GM18505 (cell line): ENCODE results near the gene TAS1R2.

Experiments used
- ATAC-seq: cut with Tn5 transposase; IDR thresholded peaks from one replicate; pipeline ENCODE4 v1.9.1; 2021; ENCODE audit not compliant: unreplicated experiment
- POLR2A ChIP-seq: IDR thresholded peaks from 4 replicates; pipeline ENCODE4 v1.6.1; 2011; ENCODE audit warnings: borderline replicate concordance; ENCODE audit not compliant: insufficient read depth, insufficient read length; ENCODE audit errors: extremely low read depth

The TAS1R2 gene

GRCh38 chr1:18831656-18832055, 27.8 kb downstream of the TAS1R2 start:
- ATAC-seq: no peak
- TF ChIP-seq POLR2A: no peak

DNA sequence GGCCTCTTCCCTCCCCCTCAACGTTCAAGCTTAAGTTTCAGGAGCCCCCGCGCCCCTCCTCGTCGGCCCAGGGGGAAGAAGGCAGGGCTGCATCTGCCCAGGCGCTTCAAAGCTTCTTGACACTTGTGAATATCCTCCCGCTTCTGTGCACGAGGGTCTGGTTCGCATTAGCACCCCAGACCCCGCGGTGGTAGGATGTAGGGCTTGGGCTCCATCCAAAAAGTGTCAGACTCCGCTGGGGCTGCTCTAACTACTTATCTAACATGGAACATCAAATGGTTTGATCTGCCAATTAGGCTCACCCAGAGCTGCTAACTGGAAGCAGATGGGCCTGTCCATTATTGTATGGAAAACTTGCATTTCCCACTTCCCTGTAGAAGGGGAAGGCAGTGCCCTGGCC, 28.9 kb downstream of the TAS1R2 start:
- TF ChIP-seq POLR2A: no peak
- ATAC-seq: no peak

- ATAC-seq: no peak
- no peak for TF ChIP-seq POLR2A
Measured at GRCh38 chr1:18829671-18830070, 29.8 kb downstream of the TAS1R2 start.

DNA sequence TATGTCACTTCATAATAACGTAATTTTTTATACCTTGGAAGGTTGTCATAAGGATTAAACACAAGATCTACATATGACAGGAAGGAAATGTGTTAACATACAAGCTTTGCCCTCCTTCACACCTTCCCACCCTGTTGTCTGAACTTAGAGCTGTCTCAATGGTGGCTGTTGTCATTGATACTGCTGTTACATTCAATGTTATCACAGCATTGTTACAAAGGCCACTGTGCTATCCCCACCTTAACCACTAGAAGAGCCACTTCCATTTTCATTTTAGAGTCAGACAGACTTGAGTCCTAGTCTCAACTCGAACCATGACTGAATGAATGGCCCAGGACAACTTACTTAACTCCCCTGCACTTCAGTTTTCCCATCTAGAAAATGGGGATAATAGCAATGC, 31.2 kb downstream of the TAS1R2 start:
- no peak for TF ChIP-seq POLR2A
- no peak for ATAC-seq

GRCh38 chr1:18823438-18823837, 36.0 kb downstream of the TAS1R2 start:
- no peak for TF ChIP-seq POLR2A

GRCh38 chr1:18820791-18821641, 38.4 kb downstream of the TAS1R2 start:
- ATAC-seq: no peak

More at GRCh38 chr1:18823438-18823837, 36.0 kb downstream of the TAS1R2 start:
- ATAC-seq: no peak

DNA sequence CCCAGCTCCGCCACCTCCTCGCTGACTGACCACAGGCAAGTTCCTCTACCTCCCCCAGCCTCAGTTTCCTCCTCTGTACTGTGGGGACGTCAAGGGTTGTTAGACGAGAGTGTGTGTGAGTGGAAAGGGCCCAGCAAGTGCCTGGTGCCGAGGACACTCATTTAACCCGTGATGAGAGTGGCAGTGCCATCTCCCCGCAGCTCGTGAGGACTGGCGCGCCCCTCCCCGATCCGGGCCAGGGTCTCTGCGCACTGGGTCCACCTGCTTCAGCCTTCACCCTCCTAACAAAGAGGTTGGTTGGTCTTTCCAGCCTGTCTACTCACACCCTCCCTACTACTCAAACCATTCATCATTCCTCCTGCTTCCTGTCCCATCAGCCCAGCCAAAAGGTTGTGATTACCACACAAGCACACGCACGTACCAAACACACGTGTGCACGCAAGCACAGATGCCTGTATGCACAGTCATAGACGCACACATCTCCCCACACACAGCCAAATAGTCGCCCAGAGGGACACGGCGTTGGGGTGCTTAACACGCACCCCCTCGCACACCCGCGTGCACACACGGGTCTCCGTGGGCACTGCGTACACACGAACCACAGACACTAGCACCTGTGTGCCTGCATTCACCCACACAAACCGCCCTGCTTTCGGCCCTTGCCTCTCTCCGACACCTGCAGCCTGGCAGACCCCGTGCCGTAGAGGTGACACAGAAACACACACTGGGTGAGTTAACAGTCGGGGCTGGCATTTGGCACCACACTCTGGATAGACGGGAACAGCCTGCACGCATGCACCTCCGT, 39.3 kb downstream of the TAS1R2 start:
- ATAC-seq: no peak
- no peak for TF ChIP-seq POLR2A

More at GRCh38 chr1:18820791-18821641, 38.4 kb downstream of the TAS1R2 start:
- TF ChIP-seq POLR2A: no peak

DNA sequence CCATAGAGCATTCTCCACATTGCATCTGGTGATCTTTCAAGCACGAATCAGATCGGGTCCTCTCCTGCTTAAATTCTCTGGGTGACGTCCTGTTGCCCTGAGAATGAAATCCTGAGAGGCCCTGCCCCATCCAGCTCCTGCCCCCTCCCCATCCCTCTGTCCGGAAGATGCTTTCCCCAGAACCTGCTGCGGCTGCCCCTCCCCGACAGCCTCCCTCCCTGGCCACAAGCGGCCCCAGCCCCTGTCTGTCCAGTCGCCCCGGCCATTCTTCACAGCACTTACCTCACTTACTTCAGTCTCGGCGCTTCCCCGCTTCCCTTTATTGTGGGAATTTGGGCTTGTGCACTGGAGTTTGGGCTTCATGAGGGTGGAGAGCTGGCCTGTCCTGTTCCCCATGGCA, 40.3 kb downstream of the TAS1R2 start:
- ATAC-seq: no peak
- no peak for TF ChIP-seq POLR2A

DNA sequence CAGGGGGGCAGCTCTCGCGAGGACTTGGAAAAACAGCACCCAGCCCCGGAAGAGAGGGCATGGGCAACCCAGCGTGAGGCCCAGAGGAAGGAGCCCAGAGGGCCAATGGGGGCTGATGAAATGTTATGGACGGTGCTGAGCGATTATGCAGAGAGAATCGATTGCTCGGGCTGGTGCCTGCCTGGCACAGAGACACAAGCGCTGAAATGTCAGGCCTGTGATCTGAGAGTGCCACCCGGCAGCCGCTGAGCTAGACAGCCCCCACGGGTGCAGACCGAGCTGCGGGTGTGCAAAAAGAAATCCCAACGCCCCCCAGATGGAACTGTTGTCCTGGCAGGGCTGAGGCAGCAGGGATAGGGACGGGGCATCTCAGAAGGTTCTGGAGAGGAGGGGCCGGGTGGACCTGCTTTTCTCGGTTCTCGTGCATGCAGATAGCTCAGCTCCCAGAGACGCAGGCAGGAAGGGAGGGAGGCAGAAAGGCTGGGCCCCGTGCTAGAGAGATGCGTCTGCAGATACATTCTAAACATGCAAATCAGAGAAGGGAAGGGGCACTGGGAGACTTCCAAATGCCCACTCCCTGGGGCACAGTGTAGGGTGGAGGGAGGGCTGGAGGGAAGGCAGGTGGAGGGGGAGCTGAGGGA, 41.5 kb downstream of the TAS1R2 start:
- ATAC-seq: no peak
- no peak for TF ChIP-seq POLR2A

DNA sequence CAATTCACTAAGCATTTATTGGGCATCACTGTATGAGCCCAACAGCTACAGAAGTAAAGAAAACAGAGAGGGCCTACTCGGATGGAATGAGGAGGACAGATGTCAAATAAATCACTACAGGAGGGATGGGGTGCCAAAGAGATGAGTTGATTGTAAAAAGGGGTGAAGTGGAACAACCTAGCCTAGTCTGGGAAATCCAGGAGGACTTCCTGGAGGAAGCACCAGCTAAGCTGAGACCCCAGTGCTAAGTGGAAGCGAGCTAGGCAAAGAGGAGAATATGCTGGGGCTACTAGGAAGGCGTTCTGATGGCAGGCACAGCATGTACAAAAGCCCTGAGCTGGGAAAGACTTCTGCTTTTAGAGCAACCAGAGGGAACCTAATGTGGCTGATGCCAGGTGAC, 42.1 kb downstream of the TAS1R2 start:
- no peak for ATAC-seq
- TF ChIP-seq POLR2A: no peak

DNA sequence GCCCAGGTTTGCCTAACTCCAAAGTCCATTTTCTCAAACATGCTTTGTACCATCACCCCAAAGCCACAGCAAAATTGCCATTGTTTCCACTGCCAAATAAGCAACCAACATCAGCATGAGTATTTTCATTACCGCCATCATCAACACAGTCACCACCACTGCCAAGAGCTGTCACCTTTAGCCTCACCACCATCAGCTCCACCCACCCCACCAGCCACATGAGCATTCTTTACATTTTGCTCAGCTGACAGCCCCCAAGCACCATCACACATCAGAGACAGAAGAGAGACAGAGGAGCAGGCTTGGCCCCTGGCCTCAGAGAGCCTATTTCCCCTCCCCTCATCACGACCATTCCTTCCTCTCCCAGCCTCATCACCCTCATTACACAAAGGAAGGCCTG, 42.7 kb downstream of the TAS1R2 start:
- no peak for TF ChIP-seq POLR2A
- ATAC-seq: no peak

DNA sequence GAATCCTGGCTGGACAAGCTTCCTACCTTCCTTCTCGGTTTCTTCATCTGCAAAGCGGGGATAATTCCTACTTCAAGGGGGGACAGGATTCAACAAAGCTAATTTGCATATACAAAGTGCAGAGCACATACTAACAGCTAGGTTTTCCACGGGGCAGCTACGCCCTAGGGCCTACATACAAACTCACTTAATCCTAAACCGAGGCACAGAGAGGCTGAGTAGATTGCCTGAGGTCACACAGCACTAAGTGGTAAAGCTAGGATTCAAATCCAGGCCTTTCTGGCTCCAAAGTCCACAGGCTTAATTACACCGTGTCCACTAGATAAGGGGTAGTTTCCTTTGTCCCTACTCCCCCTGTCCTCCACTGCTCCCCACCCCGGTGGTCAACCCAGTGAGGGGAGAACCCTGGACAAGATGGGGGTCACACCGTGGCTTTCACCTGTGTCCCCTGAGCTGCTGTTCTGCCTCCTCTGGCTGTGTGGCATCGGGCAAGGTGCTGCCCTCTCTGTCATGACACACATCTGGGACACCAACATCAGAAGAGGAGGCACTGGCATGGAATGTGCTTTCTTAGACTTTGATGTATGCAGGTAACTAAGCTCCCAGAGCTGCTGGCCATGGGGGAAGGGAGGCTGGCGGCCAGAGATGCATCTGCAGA, 44.5 kb downstream of the TAS1R2 start:
- ATAC-seq: no peak
- TF ChIP-seq POLR2A: no peak

DNA sequence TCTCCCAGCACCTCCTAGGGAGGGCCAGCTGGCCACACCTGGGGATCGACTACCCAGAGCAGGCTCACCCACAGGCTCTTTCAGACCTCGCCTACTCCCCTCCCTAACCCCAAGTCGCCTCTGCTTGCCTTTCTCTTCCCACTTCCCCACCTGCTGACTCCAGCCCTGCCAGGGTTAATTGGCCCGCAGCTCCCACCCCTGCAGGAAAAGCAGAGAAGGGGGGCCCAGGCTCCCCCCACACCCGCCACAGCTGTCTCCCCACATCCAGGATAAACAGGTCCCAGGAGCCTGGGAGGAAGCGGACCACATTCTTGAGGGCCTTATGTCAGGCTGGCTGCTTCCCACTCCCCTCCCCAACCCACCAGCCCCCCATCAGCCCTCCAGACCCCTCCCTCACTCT, 45.0 kb downstream of the TAS1R2 start:
- TF ChIP-seq POLR2A: no peak
- ATAC-seq: no peak
